CD8-positive, alpha-beta memory T cell (primary cell): ENCODE results near the gene BCL7A. TPM values are rescaled to one million over a fixed set of nuclear protein-coding genes. Genes with fewer than 3 reads are reported as not detected.

ENCODE experiments used
- CTCF ChIA-PET: fragments of 350-600 bp; sonication (Branson Sonifier 250); formaldehyde crosslinking; loops from one replicate; lab custom pipeline; 2021; ENCODE audit warnings: antibody characterized with exemption; lab: Charles Lee
- POLR2A ChIA-PET: fragments of 350-600 bp; sonication (Branson Sonifier 250); formaldehyde crosslinking; loops from one replicate; lab custom pipeline; 2021; ENCODE audit warnings: antibody characterized with exemption; lab: Charles Lee
- DNase-seq, 5 donors: peaks; one replicate each; pipeline versions ENCODE4 v3.0.0 to v3.0.0-alpha.2; 2020 to 2022; ENCODE audit warnings: mixed read lengths in 1 of 5
- H3K27ac ChIP-seq: one replicate; pipeline ENCODE4 v1.7.0; 2013; ENCODE audit warnings: low read depth, mild to moderate bottlenecking, low read length, moderate library complexity
- H3K27me3 ChIP-seq: 2 replicates; pipeline ENCODE4 v1.7.0; 2013; ENCODE audit warnings: low read length, mild to moderate bottlenecking; ENCODE audit not compliant: insufficient read depth, poor library complexity, severe bottlenecking
- H3K36me3 ChIP-seq: 2 replicates; pipeline ENCODE4 v1.7.0; 2013; ENCODE audit warnings: mild to moderate bottlenecking, low read length, moderate library complexity; ENCODE audit not compliant: insufficient read depth
- H3K4me1 ChIP-seq: 2 replicates; pipeline ENCODE4 v1.7.0; 2013; ENCODE audit warnings: mild to moderate bottlenecking, low read length, moderate library complexity; ENCODE audit not compliant: insufficient read depth
- H3K4me3 ChIP-seq: 2 replicates; pipeline ENCODE4 v1.7.0; 2013; ENCODE audit warnings: mild to moderate bottlenecking, low read length
- H3K9me3 ChIP-seq: 2 replicates; pipeline ENCODE4 v1.7.0; 2013; ENCODE audit warnings: mild to moderate bottlenecking, low read length
- H3K27ac Mint-ChIP-seq, 8 donors: one replicate each; pipeline ENCODE4 v1.8.0; 2020 to 2021; ENCODE audit warnings: mixed read lengths in 8 of 8, mild to moderate bottlenecking in 6 of 8, inconsistent platforms in 3 of 8, moderate library complexity in 3 of 8
- H3K27me3 Mint-ChIP-seq, 2 donors: one replicate each; pipeline ENCODE4 v1.8.0; 2020 to 2021; ENCODE audit warnings: mixed read lengths in 2 of 2, mild to moderate bottlenecking in 1 of 2, moderate library complexity in 1 of 2
- H3K36me3 Mint-ChIP-seq, 3 donors: one replicate each; pipeline ENCODE4 v1.8.0; 2020 to 2021; ENCODE audit warnings: mixed read lengths in 3 of 3, inconsistent platforms in 1 of 3, mild to moderate bottlenecking in 1 of 3
- H3K4me1 Mint-ChIP-seq, 3 donors: one replicate each; pipeline ENCODE4 v1.8.0; 2020 to 2021; ENCODE audit warnings: mixed read lengths in 3 of 3, inconsistent platforms in 1 of 3, mild to moderate bottlenecking in 1 of 3
- H3K4me3 Mint-ChIP-seq, 7 donors: one replicate each; pipeline ENCODE4 v1.8.0; 2020 to 2021; ENCODE audit warnings: mixed read lengths in 7 of 7, mild to moderate bottlenecking in 6 of 7, moderate library complexity in 4 of 7, inconsistent platforms in 2 of 7
- H3K9me3 Mint-ChIP-seq, 5 donors: one replicate each; pipeline ENCODE4 v1.8.0; 2020 to 2022; ENCODE audit warnings: mixed read lengths in 5 of 5, mild to moderate bottlenecking in 3 of 5, moderate library complexity in 2 of 5, inconsistent platforms in 1 of 5
- polyA plus RNA-seq: library from polyadenylated mRNA; unstranded; fragments of 300-500 nt; fragmentation: Illumina TruSeq; gene quantifications from one replicate; pipeline ENCODE4 v1.2.3, GENCODE V29; 2021
- total RNA-seq, 2 experiments: library from RNA; stranded (reverse); gene quantifications; one replicate each; pipeline ENCODE4 v1.2.3, GENCODE V29; 2021

The BCL7A gene
- total and polyA plus RNA-seq, 3 experiments from 2014 or later, result 2.5 to 3.3 (median 3.0) TPM

DNA sequence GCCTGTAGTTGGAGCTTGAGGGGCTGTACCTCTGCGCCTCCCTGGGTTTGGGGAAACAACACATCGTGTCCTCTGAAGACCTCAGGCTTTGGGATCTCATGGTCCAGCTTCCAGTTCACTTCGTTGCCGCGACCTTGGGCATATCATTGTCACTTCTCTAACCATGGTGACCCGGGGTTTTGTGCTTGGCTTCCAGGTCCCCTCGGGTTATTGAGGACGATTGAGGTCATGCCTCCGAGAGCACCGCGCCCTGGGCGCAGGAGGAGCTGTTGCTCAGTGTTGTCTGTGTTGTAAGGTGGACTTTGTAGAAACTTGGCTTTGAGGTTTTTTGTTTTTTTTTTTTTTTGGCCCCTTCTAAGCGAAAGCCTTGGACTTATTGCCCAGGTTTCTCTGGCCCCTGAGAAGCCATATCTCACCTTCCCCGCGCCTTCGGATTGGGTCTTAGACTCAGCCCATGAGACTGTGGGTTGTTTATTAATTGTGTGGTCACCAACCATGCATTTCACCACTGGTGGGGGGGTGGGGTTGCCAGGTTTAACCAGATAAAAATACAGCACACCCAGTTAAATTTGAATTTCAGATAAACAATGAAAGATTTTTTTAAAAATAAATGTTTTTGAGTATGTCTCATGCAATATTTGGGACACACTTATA, 2.6 kb downstream of the BCL7A start:
- peaks cover 0 to 3% (median 0%) of the 10 kb centered on the region in 5 donors for H3K9me3 Mint-ChIP-seq
- ChIA-PET CTCF (no interaction called here), POLR2A (no interaction called here)
- no peak overlapping the region for H3K27ac Mint-ChIP-seq
- peak overlapping the region in 4 of 7 donors; percentile 24 to 58 (median 37) for H3K4me3 Mint-ChIP-seq
- no peak for DNase-seq
- peaks cover 20 to 31% (median 24%) of the 10 kb centered on the region in 3 donors for H3K4me1 Mint-ChIP-seq
- peaks cover 0 to 4% (median 2%) of the 10 kb centered on the region in 3 donors for H3K36me3 Mint-ChIP-seq
- no peaks in the 10 kb centered on the region for H3K9me3 ChIP-seq
- H3K27me3 Mint-ChIP-seq, result peaks cover 17 to 25% of the 10 kb centered on the region in 2 donors
- no peak overlapping the region for H3K27ac ChIP-seq
- no peaks in the 10 kb centered on the region for H3K36me3 ChIP-seq
- peaks cover 15% of the 10 kb centered on the region for H3K4me1 ChIP-seq
- no peak overlapping the region for H3K4me3 ChIP-seq
- H3K27me3 ChIP-seq, result peaks cover 11% of the 10 kb centered on the region

DNA sequence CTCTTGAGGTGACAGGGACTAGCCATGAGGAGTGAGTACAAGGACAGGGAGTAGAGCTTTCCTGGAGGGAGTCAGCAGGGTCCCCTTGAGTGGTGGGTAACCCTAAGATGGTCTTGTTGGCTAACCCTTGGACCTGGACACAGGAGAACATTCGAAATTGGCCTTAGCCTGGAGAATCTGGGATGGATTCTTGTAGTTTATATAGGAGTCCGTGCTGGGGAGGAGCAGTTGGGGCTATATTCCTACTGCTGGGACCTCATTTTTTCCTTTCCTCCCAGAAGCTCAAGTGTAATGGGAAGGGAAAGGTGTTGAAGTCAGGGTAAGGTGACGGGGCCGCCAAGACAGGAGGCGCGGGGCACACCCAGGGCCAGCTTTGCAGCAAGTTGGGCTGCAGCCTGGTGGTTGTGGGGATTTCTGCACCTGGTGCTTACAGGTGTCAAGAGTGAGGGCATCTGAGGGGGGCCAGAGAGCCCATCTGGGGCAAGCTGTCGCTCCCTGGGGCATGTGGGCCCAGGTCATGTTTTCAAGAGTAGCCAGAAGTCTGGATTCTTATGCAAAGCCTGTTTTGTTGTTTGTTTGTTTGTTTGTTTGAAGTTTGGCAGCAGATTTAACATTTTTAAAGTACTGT, 5.1 kb downstream of the BCL7A start:
- Mint-ChIP-seq H3K4me1 (peaks cover 20 to 27% (median 26%) of the 10 kb centered on the region in 3 donors), H3K27ac (no peak overlapping the region)
- POLR2A ChIA-PET, result interaction anchor here (0.5 kb wide), 1 partner anchor 428 kb away, joined by 3 read pairs; no protein-coding TSS in a partner anchor

GRCh38 chr12:122028165-122028904, 6.7 kb downstream of the BCL7A start:
- Histone ChIP-seq H3K36me3 (no peaks in the 10 kb centered on the region), H3K9me3 (no peaks in the 10 kb centered on the region), H3K27ac (no peak overlapping the region), H3K4me3 (no peak overlapping the region), H3K4me1 (peaks cover 3% of the 10 kb centered on the region), H3K27me3 (peaks cover 8% of the 10 kb centered on the region)
- peaks cover 17 to 22% (median 21%) of the 10 kb centered on the region in 3 donors for H3K4me1 Mint-ChIP-seq
- no peaks in the 10 kb centered on the region for H3K36me3 Mint-ChIP-seq
- no peaks in the 10 kb centered on the region for H3K9me3 Mint-ChIP-seq
- peak overlapping the region in 2 of 8 donors; percentile 22 to 42 for H3K27ac Mint-ChIP-seq
- DNase-seq, result no peak
- CTCF ChIA-PET, result interaction anchor here (1.3 kb wide), 1 partner anchor 95 kb away, joined by 4 read pairs; no protein-coding TSS in a partner anchor
- H3K4me3 Mint-ChIP-seq, result peak overlapping the region in 6 of 7 donors; percentile 13 to 57 (median 36)
- POLR2A ChIA-PET, result interaction anchor here (0.6 kb wide), 1 partner anchor 384 kb away, joined by 13 read pairs; no protein-coding TSS in a partner anchor
- H3K27me3 Mint-ChIP-seq, result peaks cover 9 to 10% of the 10 kb centered on the region in 2 donors

More for the DNA sequence above, 5.1 kb downstream of the BCL7A start:
- no peaks in the 10 kb centered on the region for H3K36me3 ChIP-seq
- Mint-ChIP-seq H3K36me3 (peaks cover 0 to under 1% (median 0%) of the 10 kb centered on the region in 3 donors), H3K27me3 (peaks cover 13 to 14% of the 10 kb centered on the region in 2 donors), H3K4me3 (no peak overlapping the region), H3K9me3 (no peaks in the 10 kb centered on the region)
- H3K4me3 ChIP-seq, result no peak overlapping the region
- no peak overlapping the region for H3K27ac ChIP-seq
- H3K27me3 ChIP-seq, result peaks cover 8% of the 10 kb centered on the region
- peaks cover 8% of the 10 kb centered on the region for H3K4me1 ChIP-seq
- CTCF ChIA-PET, result no interaction called here
- H3K9me3 ChIP-seq, result no peaks in the 10 kb centered on the region
- DNase-seq, result peak in 1 of 5 donors; percentile 18

- no peaks in the 10 kb centered on the region for H3K4me1 ChIP-seq
- peaks cover 8% of the 10 kb centered on the region for H3K27me3 ChIP-seq
- Mint-ChIP-seq H3K9me3 (no peaks in the 10 kb centered on the region), H3K36me3 (no peaks in the 10 kb centered on the region), H3K4me1 (peaks cover 17 to 20% (median 20%) of the 10 kb centered on the region in 3 donors), H3K27ac (peak overlapping the region in 5 of 8 donors; percentile 22 to 47 (median 42)), H3K4me3 (peak overlapping the region in 6 of 7 donors; percentile 32 to 74 (median 36)), H3K27me3 (peaks cover 4 to 9% of the 10 kb centered on the region in 2 donors)
- H3K9me3 ChIP-seq, result no peaks in the 10 kb centered on the region
- no peak overlapping the region for H3K4me3 ChIP-seq
- peak in 2 of 5 donors; percentile 23 to 61 for DNase-seq
- no peaks in the 10 kb centered on the region for H3K36me3 ChIP-seq
- no peak overlapping the region for H3K27ac ChIP-seq
- ChIA-PET CTCF (interaction anchor here (0.6 to 1.6 kb wide), 2 partner anchors 9 to 94 kb away, joined by 3 to 4 read pairs; no protein-coding TSS in a partner anchor), POLR2A (no interaction called here)
Observed at GRCh38 chr12:122028905-122029560, 7.3 kb downstream of the BCL7A start.

DNA sequence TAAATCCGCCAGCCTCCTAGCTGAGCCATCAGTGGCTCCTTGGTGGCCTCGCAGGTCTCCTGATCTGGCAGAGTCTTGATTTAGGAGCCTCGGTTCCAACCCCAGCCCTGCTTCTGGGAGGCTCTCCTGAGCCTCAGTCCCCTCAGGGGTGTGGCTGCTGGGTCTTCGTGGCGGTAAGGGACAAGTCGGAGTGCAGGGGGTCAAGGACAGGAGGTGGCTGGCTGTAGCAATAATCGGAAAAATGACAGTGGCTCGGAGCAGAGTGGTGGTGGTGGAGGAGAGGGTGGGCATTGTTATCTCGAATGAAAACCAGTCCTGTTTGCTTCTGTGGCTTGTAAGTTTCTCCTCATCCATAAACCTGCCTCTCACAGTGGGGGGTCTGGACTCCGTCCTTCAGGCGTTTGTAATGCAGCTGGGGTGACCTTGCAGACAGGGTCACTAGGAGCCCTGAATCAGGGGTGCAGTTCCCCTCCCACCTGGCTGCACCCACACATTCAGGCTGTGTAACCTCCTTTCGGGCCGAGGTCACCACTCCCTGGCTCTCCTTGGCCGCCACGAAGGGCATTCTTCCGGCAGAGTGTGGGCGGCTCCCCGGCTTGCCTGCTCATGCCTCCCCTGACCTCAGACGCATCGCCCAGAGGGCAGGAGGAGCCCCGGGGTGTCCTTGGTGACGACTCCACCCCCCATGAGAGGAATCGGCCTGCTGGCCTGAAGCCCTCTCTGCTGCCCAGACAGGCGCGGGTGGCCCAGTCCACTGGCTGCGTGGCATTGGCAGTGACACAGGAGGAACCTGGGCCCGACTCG, 8.1 kb downstream of the BCL7A start:
- no peaks in the 10 kb centered on the region for H3K36me3 Mint-ChIP-seq
- H3K4me1 ChIP-seq, result no peaks in the 10 kb centered on the region
- H3K27ac Mint-ChIP-seq, result peak overlapping the region in 1 of 8 donors; percentile 52
- H3K9me3 ChIP-seq, result no peaks in the 10 kb centered on the region
- peaks cover 17 to 20% (median 20%) of the 10 kb centered on the region in 3 donors for H3K4me1 Mint-ChIP-seq
- ChIA-PET CTCF (interaction anchor here (0.6 to 1.6 kb wide), 2 partner anchors 8 to 93 kb away, joined by 3 to 4 read pairs; no protein-coding TSS in a partner anchor), POLR2A (no interaction called here)
- H3K9me3 Mint-ChIP-seq, result no peaks in the 10 kb centered on the region
- DNase-seq, result no peak
- peaks cover 4 to 9% of the 10 kb centered on the region in 2 donors for H3K27me3 Mint-ChIP-seq
- H3K4me3 ChIP-seq, result no peak overlapping the region
- H3K36me3 ChIP-seq, result no peaks in the 10 kb centered on the region
- no peak overlapping the region for H3K27ac ChIP-seq
- H3K4me3 Mint-ChIP-seq, result peak overlapping the region in 4 of 7 donors; percentile 5 to 34 (median 22)
- H3K27me3 ChIP-seq, result peaks cover 8% of the 10 kb centered on the region

GRCh38 chr12:122030424-122031035, 8.8 kb downstream of the BCL7A start:
- no peaks in the 10 kb centered on the region for H3K4me1 ChIP-seq
- Mint-ChIP-seq H3K4me3 (no peak overlapping the region), H3K27me3 (peaks cover 4 to 9% of the 10 kb centered on the region in 2 donors), H3K36me3 (peaks cover 0 to 4% (median 0%) of the 10 kb centered on the region in 3 donors), H3K4me1 (peaks cover 17 to 20% (median 20%) of the 10 kb centered on the region in 3 donors), H3K27ac (no peak overlapping the region), H3K9me3 (no peaks in the 10 kb centered on the region)
- no peak overlapping the region for H3K27ac ChIP-seq
- no peaks in the 10 kb centered on the region for H3K9me3 ChIP-seq
- POLR2A ChIA-PET, result no interaction called here
- DNase-seq, result no peak
- H3K27me3 ChIP-seq, result peaks cover 8% of the 10 kb centered on the region
- H3K36me3 ChIP-seq, result no peaks in the 10 kb centered on the region
- H3K4me3 ChIP-seq, result no peak overlapping the region
- CTCF ChIA-PET, result interaction anchor here (1.6 kb wide), 1 partner anchor 92 kb away, joined by 4 read pairs; no protein-coding TSS in a partner anchor
